ENCODE measurements around the gene SH3PXD2A. TPM values are rescaled to one million over a fixed set of nuclear protein-coding genes. Genes with fewer than 3 reads are reported as not detected.

The SH3PXD2A gene
- total RNA-seq, 2 experiments from 2014 or later, result 6.9 to 7.0 TPM

GRCh38 chr10:103718247-103718620, 137.1 kb downstream of the SH3PXD2A start:
- TF ChIP-seq, protein P1, sequence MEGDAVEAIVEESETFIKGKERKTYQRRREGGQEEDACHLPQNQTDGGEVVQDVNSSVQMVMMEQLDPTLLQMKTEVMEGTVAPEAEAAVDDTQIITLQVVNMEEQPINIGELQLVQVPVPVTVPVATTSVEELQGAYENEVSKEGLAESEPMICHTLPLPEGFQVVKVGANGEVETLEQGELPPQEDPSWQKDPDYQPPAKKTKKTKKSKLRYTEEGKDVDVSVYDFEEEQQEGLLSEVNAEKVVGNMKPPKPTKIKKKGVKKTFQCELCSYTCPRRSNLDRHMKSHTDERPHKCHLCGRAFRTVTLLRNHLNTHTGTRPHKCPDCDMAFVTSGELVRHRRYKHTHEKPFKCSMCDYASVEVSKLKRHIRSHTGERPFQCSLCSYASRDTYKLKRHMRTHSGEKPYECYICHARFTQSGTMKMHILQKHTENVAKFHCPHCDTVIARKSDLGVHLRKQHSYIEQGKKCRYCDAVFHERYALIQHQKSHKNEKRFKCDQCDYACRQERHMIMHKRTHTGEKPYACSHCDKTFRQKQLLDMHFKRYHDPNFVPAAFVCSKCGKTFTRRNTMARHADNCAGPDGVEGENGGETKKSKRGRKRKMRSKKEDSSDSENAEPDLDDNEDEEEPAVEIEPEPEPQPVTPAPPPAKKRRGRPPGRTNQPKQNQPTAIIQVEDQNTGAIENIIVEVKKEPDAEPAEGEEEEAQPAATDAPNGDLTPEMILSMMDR (IDR thresholded peaks at IDR 0.05), result no peak
- H3K4me3 ChIP-seq (ENCODE audit: low read length), result no peak overlapping the region
- ATAC-seq (ENCODE audit: poor library complexity) (no peak), DNase-seq (no peak)
- Mint-ChIP-seq H3K4me1 (ENCODE audit: low read depth) (peaks cover 8% of the 10 kb centered on the region), H3K9me3 (no peaks in the 10 kb centered on the region), H3K36me3 (ENCODE audit: low read depth) (no peaks in the 10 kb centered on the region), H3K27me3 (no peaks in the 10 kb centered on the region), H3K4me3 (no peak overlapping the region), H3K27ac (no peak overlapping the region)
- POLR2A ChIA-PET, result no interaction called here
- intact Hi-C loops (cut with DNase I, micrococcal nuclease), result no loop called here
- H3K27ac ChIP-seq (ENCODE audit: low read depth in 1 of 2, low read length in 2 of 2), result no peak overlapping the region
- H3K9me3 ChIP-seq (ENCODE audit: control insufficient read depth in 1 of 2, insufficient read depth in 1 of 2, low read length in 2 of 2), result no peaks in the 10 kb centered on the region
- CTCF ChIA-PET, result no interaction called here
- H3K27me3 ChIP-seq (ENCODE audit: control insufficient read depth in 1 of 2, insufficient read depth in 2 of 2, low read length in 2 of 2), result no peaks in the 10 kb centered on the region
- no peaks in the 10 kb centered on the region for H3K36me3 ChIP-seq (ENCODE audit: insufficient read depth, low read length)
- peaks cover 5% of the 10 kb centered on the region for H3K4me1 ChIP-seq (ENCODE audit: insufficient read depth, low read length)

GRCh38 chr10:103717341-103718246, 137.8 kb downstream of the SH3PXD2A start:
- CTCF ChIA-PET, result no interaction called here
- TF ChIP-seq, protein P1 (IDR thresholded peaks at IDR 0.05), result no peak
- ATAC-seq (ENCODE audit: poor library complexity), result no peak

DNA sequence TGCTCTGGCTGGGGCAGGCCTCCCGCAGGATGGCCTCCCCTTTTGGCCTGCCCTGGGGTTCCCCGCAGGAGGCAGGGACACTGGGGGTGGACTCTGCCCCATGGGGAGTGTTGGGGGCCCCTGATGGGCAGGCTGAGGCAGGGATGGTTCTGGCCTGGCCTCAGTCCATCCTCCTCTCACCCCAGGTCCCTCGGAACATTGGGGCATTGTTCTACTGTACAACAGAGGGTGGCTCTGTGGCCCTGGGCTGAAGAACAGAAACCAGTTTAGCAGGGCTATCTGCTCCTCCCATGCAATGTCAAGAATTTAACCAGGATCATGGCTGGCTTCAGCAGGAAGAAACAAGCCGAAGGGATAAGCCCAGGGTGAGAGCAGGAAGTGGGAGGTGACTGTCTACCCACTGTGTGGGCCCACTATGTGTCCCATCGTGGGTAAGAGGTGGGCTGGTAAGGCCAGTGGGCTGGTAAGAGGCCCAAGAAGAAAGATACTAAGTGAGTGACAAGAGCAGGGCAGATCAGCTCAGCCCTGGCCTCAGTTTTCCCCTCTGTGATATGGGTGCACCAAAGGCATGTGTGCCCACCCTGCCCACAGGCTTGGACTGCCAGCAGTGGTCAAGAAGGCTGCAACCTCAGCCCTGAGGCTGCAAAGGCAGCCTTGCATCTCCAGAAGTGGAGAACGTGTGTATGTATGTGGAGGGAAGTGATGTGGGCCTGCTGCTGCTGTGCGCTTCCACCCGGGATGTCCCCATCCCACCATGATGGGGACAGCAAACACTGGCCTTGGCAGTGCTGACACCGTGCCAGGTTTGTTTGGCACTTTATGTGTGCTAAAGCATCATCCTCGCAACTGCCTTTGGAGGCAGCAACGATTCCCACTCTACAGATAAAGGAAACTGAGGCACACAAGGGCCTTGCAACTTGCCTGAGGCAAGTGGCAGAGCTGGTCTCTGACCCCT, 138.9 kb downstream of the SH3PXD2A start:
- H3K27me3 ChIP-seq (ENCODE audit: control insufficient read depth in 1 of 2, insufficient read depth in 2 of 2, low read length in 2 of 2), result no peaks in the 10 kb centered on the region
- TF ChIP-seq, protein P1 (IDR thresholded peaks at IDR 0.05), result no peak
- H3K36me3 ChIP-seq (ENCODE audit: insufficient read depth, low read length), result no peaks in the 10 kb centered on the region
- ChIA-PET CTCF (no interaction called here), POLR2A (no interaction called here)
- no peaks in the 10 kb centered on the region for H3K9me3 ChIP-seq (ENCODE audit: control insufficient read depth in 1 of 2, insufficient read depth in 1 of 2, low read length in 2 of 2)
- H3K4me3 Mint-ChIP-seq, result no peak overlapping the region
- no peak for DNase-seq
- intact Hi-C loops (cut with DNase I, micrococcal nuclease), result no loop called here
- H3K27me3 Mint-ChIP-seq, result no peaks in the 10 kb centered on the region
- H3K4me3 ChIP-seq (ENCODE audit: low read length), result no peak overlapping the region
- H3K27ac ChIP-seq (ENCODE audit: low read depth in 1 of 2, low read length in 2 of 2), result no peak overlapping the region
- H3K4me1 Mint-ChIP-seq (ENCODE audit: low read depth), result peaks cover 8% of the 10 kb centered on the region
- peaks cover 11% of the 10 kb centered on the region for H3K4me1 ChIP-seq (ENCODE audit: insufficient read depth, low read length)
- no peak for ATAC-seq (ENCODE audit: poor library complexity)
- no peaks in the 10 kb centered on the region for H3K36me3 Mint-ChIP-seq (ENCODE audit: low read depth)
- H3K9me3 Mint-ChIP-seq, result no peaks in the 10 kb centered on the region
- H3K27ac Mint-ChIP-seq, result no peak overlapping the region

More at GRCh38 chr10:103717341-103718246, 137.8 kb downstream of the SH3PXD2A start:
- H3K9me3 Mint-ChIP-seq, result no peaks in the 10 kb centered on the region
- H3K27me3 ChIP-seq (ENCODE audit: control insufficient read depth in 1 of 2, insufficient read depth in 2 of 2, low read length in 2 of 2), result no peaks in the 10 kb centered on the region
- no peak overlapping the region for H3K27ac Mint-ChIP-seq
- intact Hi-C loops (cut with DNase I, micrococcal nuclease), result no loop called here
- peaks cover 11% of the 10 kb centered on the region for H3K4me1 ChIP-seq (ENCODE audit: insufficient read depth, low read length)
- H3K27ac ChIP-seq (ENCODE audit: low read depth in 1 of 2, low read length in 2 of 2), result no peak overlapping the region
- no peaks in the 10 kb centered on the region for H3K9me3 ChIP-seq (ENCODE audit: control insufficient read depth in 1 of 2, insufficient read depth in 1 of 2, low read length in 2 of 2)
- H3K4me3 ChIP-seq (ENCODE audit: low read length), result no peak overlapping the region
- DNase-seq, result no peak
- H3K4me3 Mint-ChIP-seq, result no peak overlapping the region
- H3K36me3 Mint-ChIP-seq (ENCODE audit: low read depth), result no peaks in the 10 kb centered on the region
- H3K27me3 Mint-ChIP-seq, result no peaks in the 10 kb centered on the region
- no peaks in the 10 kb centered on the region for H3K36me3 ChIP-seq (ENCODE audit: insufficient read depth, low read length)
- peaks cover 8% of the 10 kb centered on the region for H3K4me1 Mint-ChIP-seq (ENCODE audit: low read depth)
- POLR2A ChIA-PET, result no interaction called here
